Measurements from ENCODE around the gene ATCAY. TPM values are rescaled to one million over a fixed set of nuclear protein-coding genes. Genes with fewer than 3 reads are reported as not detected.
"Not testable (repeated sequence)": the region's sequence is repeated elsewhere in the genome, so short reads cannot be mapped to it uniquely, and the experiment has no call there.

ATCAY gene
- polyA plus RNA-seq, 1 experiment: 0.30 TPM

- TF ChIP-seq, protein P1, sequence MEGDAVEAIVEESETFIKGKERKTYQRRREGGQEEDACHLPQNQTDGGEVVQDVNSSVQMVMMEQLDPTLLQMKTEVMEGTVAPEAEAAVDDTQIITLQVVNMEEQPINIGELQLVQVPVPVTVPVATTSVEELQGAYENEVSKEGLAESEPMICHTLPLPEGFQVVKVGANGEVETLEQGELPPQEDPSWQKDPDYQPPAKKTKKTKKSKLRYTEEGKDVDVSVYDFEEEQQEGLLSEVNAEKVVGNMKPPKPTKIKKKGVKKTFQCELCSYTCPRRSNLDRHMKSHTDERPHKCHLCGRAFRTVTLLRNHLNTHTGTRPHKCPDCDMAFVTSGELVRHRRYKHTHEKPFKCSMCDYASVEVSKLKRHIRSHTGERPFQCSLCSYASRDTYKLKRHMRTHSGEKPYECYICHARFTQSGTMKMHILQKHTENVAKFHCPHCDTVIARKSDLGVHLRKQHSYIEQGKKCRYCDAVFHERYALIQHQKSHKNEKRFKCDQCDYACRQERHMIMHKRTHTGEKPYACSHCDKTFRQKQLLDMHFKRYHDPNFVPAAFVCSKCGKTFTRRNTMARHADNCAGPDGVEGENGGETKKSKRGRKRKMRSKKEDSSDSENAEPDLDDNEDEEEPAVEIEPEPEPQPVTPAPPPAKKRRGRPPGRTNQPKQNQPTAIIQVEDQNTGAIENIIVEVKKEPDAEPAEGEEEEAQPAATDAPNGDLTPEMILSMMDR (IDR thresholded peaks at IDR 0.05; ENCODE audit: low read depth, low read length): no peak
- POLR2A ChIA-PET: interaction anchor here (1.7 kb wide), 1 partner anchor 11 kb away, joined by 5 read pairs; no protein-coding TSS in a partner anchor
- no peak for DNase-seq (ENCODE audit: low read depth, low spot score)
- Histone ChIP-seq H3K9me3 (ENCODE audit: control insufficient read depth, insufficient read depth, low read length) (peaks cover 7% of the 10 kb centered on the region; the same call in 1 of the 2 replicates), H3K27me3 (ENCODE audit: control insufficient read depth, insufficient read depth, low read length) (no peaks in the 10 kb centered on the region), H3K27ac (ENCODE audit: low read depth, low read length) (no peak overlapping the region), H3K4me3 (ENCODE audit: low read depth, low read length) (no peak overlapping the region)
- CTCF ChIA-PET: no interaction called here
These were observed 83.2 kb downstream of the ATCAY start for GRCh38 chr19:3963458-3964255.

GRCh38 chr19:3964256-3965194 is 84.0 kb downstream of the ATCAY start:
- H3K9me3 ChIP-seq (ENCODE audit: control insufficient read depth, insufficient read depth, low read length): peaks cover 4% of the 10 kb centered on the region; the same call in 1 of the 2 replicates
- ChIA-PET CTCF (interaction anchor here (1.5 kb wide), 1 partner anchor 23 kb away, joined by 5 read pairs; no protein-coding TSS in a partner anchor), POLR2A (interaction anchor here (1.3 kb wide), 1 partner anchor 10 kb away, joined by 3 read pairs; no protein-coding TSS in a partner anchor)
- H3K27ac ChIP-seq (ENCODE audit: low read depth, low read length): no peak overlapping the region
- H3K4me3 ChIP-seq (ENCODE audit: low read depth, low read length): no peak overlapping the region
- no peak for DNase-seq (ENCODE audit: low read depth, low spot score)
- H3K27me3 ChIP-seq (ENCODE audit: control insufficient read depth, insufficient read depth, low read length): no peaks in the 10 kb centered on the region
- TF ChIP-seq, protein P1 (IDR thresholded peaks at IDR 0.05; ENCODE audit: low read depth, low read length): no peak

DNA sequence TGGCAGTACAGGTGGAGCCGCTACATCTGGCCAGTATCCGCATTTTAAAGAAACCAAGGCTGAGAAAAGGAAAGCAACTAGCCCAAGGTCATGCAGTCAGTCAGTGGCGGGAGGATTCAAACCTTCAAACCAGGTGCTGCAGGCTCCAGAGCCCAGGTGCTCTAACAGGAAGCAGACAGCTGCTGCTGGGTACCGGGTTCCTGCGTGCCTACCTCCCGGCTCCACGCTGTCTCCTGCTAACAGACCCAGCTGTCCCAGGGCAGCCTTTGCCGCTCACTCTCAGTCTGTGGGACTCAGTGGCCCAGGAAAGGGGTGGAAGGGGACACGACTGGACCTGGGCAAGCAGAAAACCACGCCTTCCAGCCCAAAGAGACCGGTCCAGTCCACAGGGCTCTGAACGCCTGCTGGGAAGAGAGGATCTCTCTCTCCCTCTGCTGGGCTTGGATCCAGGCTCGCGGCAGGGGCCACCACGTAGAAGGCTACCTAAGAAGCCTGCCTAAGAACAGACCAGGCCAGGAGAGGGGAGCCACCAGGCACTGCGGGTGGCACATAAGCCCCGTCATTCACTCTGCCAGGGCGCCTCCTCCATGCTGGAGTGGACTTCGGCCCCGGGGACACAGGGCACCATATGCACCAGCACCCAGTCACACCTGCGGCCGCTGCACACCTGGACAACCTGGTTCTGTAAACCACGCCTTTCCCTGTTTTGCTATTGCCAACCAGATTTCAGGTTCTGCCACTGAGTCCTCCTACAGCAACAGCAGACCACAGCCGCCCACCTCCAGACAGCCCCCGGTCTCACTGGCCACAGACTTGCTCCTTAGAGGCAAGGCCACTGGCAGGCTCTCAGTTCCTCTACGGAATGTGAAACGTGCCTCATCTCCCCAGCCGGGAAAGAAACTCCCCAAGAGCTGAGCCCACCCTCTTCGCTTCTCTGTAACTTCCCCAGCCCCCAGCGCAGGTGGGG is 85.8 kb downstream of the ATCAY start:
- CTCF ChIA-PET: interaction anchor here (1.5 kb wide), 1 partner anchor 21 kb away, joined by 5 read pairs; no protein-coding TSS in a partner anchor
- TF ChIP-seq, protein P1 (IDR thresholded peaks at IDR 0.05; ENCODE audit: low read depth, low read length): no peak
- POLR2A ChIA-PET: interaction anchor here (3.6 kb wide), 1 partner anchor 9 kb away, joined by 71 read pairs; no protein-coding TSS in a partner anchor
- no peaks in the 10 kb centered on the region for H3K27me3 ChIP-seq (ENCODE audit: control insufficient read depth, insufficient read depth, low read length)
- peak overlapping the region; percentile 21 for H3K27ac ChIP-seq (ENCODE audit: low read depth, low read length)
- no peak for DNase-seq (ENCODE audit: low read depth, low spot score)
- no peak overlapping the region for H3K4me3 ChIP-seq (ENCODE audit: low read depth, low read length)
- no peaks in the 10 kb centered on the region; the same call in 1 of the 2 replicates for H3K9me3 ChIP-seq (ENCODE audit: control insufficient read depth, insufficient read depth, low read length)

DNA sequence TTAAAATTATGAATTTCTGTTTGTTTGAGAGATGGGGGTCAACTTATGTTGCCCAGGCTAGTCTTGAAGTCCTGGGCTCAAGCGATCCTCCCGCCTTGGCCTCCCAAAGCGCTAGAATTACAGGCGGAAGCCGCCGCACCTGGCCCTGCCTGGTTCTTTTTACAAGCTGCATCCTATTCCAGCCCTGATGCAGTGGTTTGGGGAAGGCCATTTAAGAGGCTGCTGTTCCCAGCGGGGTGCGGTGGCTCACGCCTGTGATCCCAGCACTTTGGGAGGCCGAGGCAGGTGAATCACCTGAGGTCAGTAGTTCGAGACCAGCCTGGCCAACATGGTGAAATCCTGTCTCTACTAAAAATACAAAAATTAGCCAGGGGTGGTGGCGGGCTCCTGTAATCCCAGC is 87.5 kb downstream of the ATCAY start:
- CTCF ChIA-PET: interaction anchor here (2.9 kb wide), 1 partner anchor 20 kb away, joined by 18 read pairs; no protein-coding TSS in a partner anchor
- POLR2A ChIA-PET: interaction anchor here (1.8 to 5.6 kb wide), 4 partner anchors 9 to 205 kb away, joined by 4 to 221 read pairs (median 40); partner anchors contain the start of genes EEF2 and MRPL54
- peak overlapping the region; percentile 43 for H3K4me3 ChIP-seq (ENCODE audit: low read depth, low read length)

More for the DNA sequence above, 87.5 kb downstream of the ATCAY start:
- not testable (repeated sequence) for H3K9me3 ChIP-seq (ENCODE audit: control insufficient read depth, insufficient read depth, low read length); DNase-seq (ENCODE audit: low read depth, low spot score); H3K27me3 ChIP-seq (ENCODE audit: control insufficient read depth, insufficient read depth, low read length)
- H3K27ac ChIP-seq (ENCODE audit: low read depth, low read length): peak overlapping the region; percentile 98

All from AG04450 (cell line).